Measurements from ENCODE around the gene EHMT1.

The EHMT1 gene

GRCh38 chr9:137670391-137671195 lies 51.8 kb downstream of the EHMT1 start:
- H3K9ac ChIP-seq: no peak overlapping the region
- no peak overlapping the region for H2AFZ ChIP-seq

GRCh38 chr9:137671196-137671538 lies 52.4 kb downstream of the EHMT1 start:
- Histone ChIP-seq H3K79me2 (peaks cover 7% of the 10 kb centered on the region), H3K4me1 (no peaks in the 10 kb centered on the region), H3K36me3 (ENCODE audit: control insufficient read depth, insufficient read depth, low read length) (no peaks in the 10 kb centered on the region), H3K27ac (no peak overlapping the region), H3K4me2 (ENCODE audit: low read length) (no peak overlapping the region), H3K4me3 (ENCODE audit: low read depth, low read length) (no peak overlapping the region), H2AFZ (no peak overlapping the region), H3K27me3 (ENCODE audit: control insufficient read depth, insufficient read depth, low read length) (no peaks in the 10 kb centered on the region), H3K9me3 (ENCODE audit: control insufficient read depth, low read length) (no peaks in the 10 kb centered on the region), H3K9ac (no peak overlapping the region)
- TF ChIP-seq CTCF (IDR thresholded peaks at IDR 0.05): no peak

More at GRCh38 chr9:137670391-137671195, 51.8 kb downstream of the EHMT1 start:
- no peak overlapping the region for H3K4me3 ChIP-seq (ENCODE audit: low read depth, low read length)
- no peak overlapping the region for H3K27ac ChIP-seq
- no peaks in the 10 kb centered on the region for H3K36me3 ChIP-seq (ENCODE audit: control insufficient read depth, insufficient read depth, low read length)
- no peaks in the 10 kb centered on the region for H3K9me3 ChIP-seq (ENCODE audit: control insufficient read depth, low read length)
- peaks cover 7% of the 10 kb centered on the region for H3K79me2 ChIP-seq
- no peaks in the 10 kb centered on the region for H3K27me3 ChIP-seq (ENCODE audit: control insufficient read depth, insufficient read depth, low read length)
- no peak for TF ChIP-seq CTCF (IDR thresholded peaks at IDR 0.05)
- H3K4me2 ChIP-seq (ENCODE audit: low read length): no peak overlapping the region
- H3K4me1 ChIP-seq: no peaks in the 10 kb centered on the region

- Histone ChIP-seq H3K27me3 (ENCODE audit: control insufficient read depth, insufficient read depth, low read length) (no peaks in the 10 kb centered on the region), H3K9me3 (ENCODE audit: control insufficient read depth, low read length) (no peaks in the 10 kb centered on the region), H3K4me1 (no peaks in the 10 kb centered on the region)
These were observed 52.9 kb downstream of the EHMT1 start for GRCh38 chr9:137671721-137672120.

GRCh38 chr9:137672907-137673791 lies 54.3 kb downstream of the EHMT1 start:
- Histone ChIP-seq H3K9me3 (ENCODE audit: control insufficient read depth, low read length) (no peaks in the 10 kb centered on the region), H2AFZ (no peak overlapping the region), H3K4me1 (no peaks in the 10 kb centered on the region), H3K27me3 (ENCODE audit: control insufficient read depth, insufficient read depth, low read length) (no peaks in the 10 kb centered on the region), H3K9ac (no peak overlapping the region), H3K36me3 (ENCODE audit: control insufficient read depth, insufficient read depth, low read length) (no peaks in the 10 kb centered on the region), H3K27ac (no peak overlapping the region), H3K79me2 (peaks cover 19% of the 10 kb centered on the region), H3K4me2 (ENCODE audit: low read length) (no peak overlapping the region), H3K4me3 (ENCODE audit: low read depth, low read length) (no peak overlapping the region)
- TF ChIP-seq CTCF (IDR thresholded peaks at IDR 0.05): peak; percentile 75

More at GRCh38 chr9:137671721-137672120, 52.9 kb downstream of the EHMT1 start:
- Histone ChIP-seq H3K36me3 (ENCODE audit: control insufficient read depth, insufficient read depth, low read length) (no peaks in the 10 kb centered on the region), H3K9ac (no peak overlapping the region), H3K4me2 (ENCODE audit: low read length) (no peak overlapping the region), H2AFZ (no peak overlapping the region), H3K27ac (no peak overlapping the region), H3K79me2 (peaks cover 12% of the 10 kb centered on the region), H3K4me3 (ENCODE audit: low read depth, low read length) (no peak overlapping the region)
- TF ChIP-seq CTCF (IDR thresholded peaks at IDR 0.05): no peak
